Mesenchymal stem cell (in vitro differentiated cells and primary cell): ENCODE data around the gene IMMP2L.
"Not testable (repeated sequence)": the region's sequence is repeated elsewhere in the genome, so short reads cannot be mapped to it uniquely, and the experiment has no call there.

ENCODE experiments used
- DNase-seq: peaks from one replicate; pipeline ENCODE4 v3.0.0-alpha.2; 2013
- H2AFZ ChIP-seq: one replicate; pipeline ENCODE4 v1.6.1; 2013; ENCODE audit warnings: low read depth, mild to moderate bottlenecking, control low read depth, inconsistent platforms, low read length, moderate library complexity
- H2AK5ac ChIP-seq: 2 replicates; pipeline ENCODE4 v1.6.1; 2013; ENCODE audit warnings: low read length, moderate library complexity, mild to moderate bottlenecking, inconsistent platforms; ENCODE audit not compliant: severe bottlenecking
- H2BK120ac ChIP-seq: one replicate; pipeline ENCODE4 v1.6.1; 2013; ENCODE audit warnings: low read depth, mild to moderate bottlenecking, inconsistent platforms, low read length, moderate library complexity
- H2BK12ac ChIP-seq, 2 experiments: one replicate each; pipeline ENCODE4 v1.6.1; 2013; ENCODE audit warnings: inconsistent platforms in 2 of 2, low read length in 2 of 2, mild to moderate bottlenecking in 2 of 2, moderate library complexity in 2 of 2, control low read depth in 1 of 2
- H2BK15ac ChIP-seq: one replicate; pipeline ENCODE4 v1.6.1; 2013; ENCODE audit warnings: mild to moderate bottlenecking, low read depth, inconsistent platforms; ENCODE audit not compliant: poor library complexity, severe bottlenecking
- H2BK5ac ChIP-seq: 2 replicates; pipeline ENCODE4 v1.6.1; 2013; ENCODE audit warnings: low read depth, mild to moderate bottlenecking, low read length, control low read depth, inconsistent platforms; ENCODE audit not compliant: poor library complexity, severe bottlenecking
- H3K14ac ChIP-seq, 2 experiments: one replicate each; pipeline ENCODE4 v1.6.1; 2013; ENCODE audit warnings: inconsistent platforms in 2 of 2, low read length in 2 of 2, control low read depth in 1 of 2, mild to moderate bottlenecking in 1 of 2, moderate library complexity in 1 of 2
- H3K18ac ChIP-seq, 2 experiments: one replicate each; pipeline ENCODE4 v1.6.1; 2013; ENCODE audit warnings: inconsistent platforms in 2 of 2, low read length in 2 of 2, control low read depth in 1 of 2, low read depth in 1 of 2, mild to moderate bottlenecking in 1 of 2
- H3K23ac ChIP-seq, 2 experiments: one replicate each; pipeline ENCODE4 v1.6.1; 2013; ENCODE audit warnings: inconsistent platforms in 2 of 2, low read length in 2 of 2, mild to moderate bottlenecking in 2 of 2, moderate library complexity in 2 of 2, control low read depth in 1 of 2
- H3K27ac ChIP-seq: 2 replicates; pipeline ENCODE4 v1.5.1; 2013; ENCODE audit warnings: mild to moderate bottlenecking, moderate library complexity, low read length, control low read depth, inconsistent platforms; ENCODE audit not compliant: poor library complexity, severe bottlenecking
- H3K27me3 ChIP-seq, 2 experiments: 2 replicates each; pipeline versions ENCODE4 v1.6.1 to v1.7.0; 2013; ENCODE audit warnings: low read length in 2 of 2, mild to moderate bottlenecking in 2 of 2, moderate library complexity in 2 of 2, control low read depth in 1 of 2, inconsistent platforms in 1 of 2; ENCODE audit not compliant: control insufficient read depth in 1 of 2, insufficient read depth in 1 of 2
- H3K36me3 ChIP-seq, 2 experiments: 2 replicates each; pipeline versions ENCODE4 v1.6.1 to v1.7.0; 2013; ENCODE audit warnings: low read length in 2 of 2, control low read depth in 1 of 2, inconsistent platforms in 1 of 2, low read depth in 1 of 2, mild to moderate bottlenecking in 1 of 2; ENCODE audit not compliant: insufficient read depth in 2 of 2, control insufficient read depth in 1 of 2
- H3K4ac ChIP-seq, 2 experiments: one replicate each; pipeline ENCODE4 v1.6.1; 2013; ENCODE audit warnings: inconsistent platforms in 2 of 2, low read length in 2 of 2, mild to moderate bottlenecking in 2 of 2, moderate library complexity in 2 of 2, control low read depth in 1 of 2, low read depth in 1 of 2
- H3K4me1 ChIP-seq: 2 replicates; pipeline ENCODE4 v1.6.1; 2013; ENCODE audit warnings: low read depth, low read length, control low read depth; ENCODE audit not compliant: control insufficient read depth, insufficient read depth
- H3K4me2 ChIP-seq: 2 replicates; pipeline ENCODE4 v1.6.1; 2013; ENCODE audit warnings: low read length, mild to moderate bottlenecking, inconsistent platforms; ENCODE audit not compliant: poor library complexity, severe bottlenecking
- H3K4me3 ChIP-seq, 2 experiments: 2 replicates each; pipeline versions ENCODE4 v1.5.1 to v1.7.0; 2013; ENCODE audit warnings: low read length in 2 of 2, mild to moderate bottlenecking in 2 of 2, control low read depth in 1 of 2, low read depth in 1 of 2; ENCODE audit not compliant: insufficient read depth in 1 of 2
- H3K79me1 ChIP-seq: replicated peaks from 2 replicates; pipeline ENCODE4 v1.6.1; 2013; ENCODE audit warnings: mild to moderate bottlenecking, control low read depth, low read length, inconsistent platforms; ENCODE audit not compliant: poor library complexity, severe bottlenecking
- H3K9ac ChIP-seq: 2 replicates; pipeline ENCODE4 v1.7.0; 2013; ENCODE audit warnings: mild to moderate bottlenecking, low read length, moderate library complexity
- H3K9me3 ChIP-seq: 2 replicates; pipeline ENCODE4 v1.7.0; 2013; ENCODE audit warnings: mild to moderate bottlenecking, low read length; ENCODE audit not compliant: control insufficient read depth
- H4K8ac ChIP-seq: one replicate; pipeline ENCODE4 v1.6.1; 2013; ENCODE audit warnings: inconsistent platforms, mild to moderate bottlenecking, low read length, moderate library complexity
- H4K91ac ChIP-seq: one replicate; pipeline ENCODE4 v1.6.1; 2013; ENCODE audit warnings: mild to moderate bottlenecking, low read length, inconsistent platforms
- WGBS: methylation state at CpG from one replicate; pipeline ENCODE4 v1.1.7; 2013; ENCODE audit warnings: mixed read lengths; 5-methylcytosine and 5-hydroxymethylcytosine counted together

IMMP2L gene

GRCh38 chr7:111469894-111470293 lies 92.4 kb downstream of the IMMP2L start:
- not testable (repeated sequence) for H2BK120ac ChIP-seq, H3K14ac ChIP-seq, H3K18ac ChIP-seq, H3K27ac ChIP-seq, H3K27me3 ChIP-seq, H4K8ac ChIP-seq, H2BK12ac ChIP-seq, H2AFZ ChIP-seq, DNase-seq, H3K4me2 ChIP-seq, H2BK15ac ChIP-seq, H3K36me3 ChIP-seq, H3K4me1 ChIP-seq, H2AK5ac ChIP-seq, H3K23ac ChIP-seq, H3K4ac ChIP-seq, H4K91ac ChIP-seq, H3K79me1 ChIP-seq, H2BK5ac ChIP-seq, H3K9ac ChIP-seq, H3K4me3 ChIP-seq
- peaks cover 19% of the 10 kb centered on the region for H3K9me3 ChIP-seq
- WGBS: 96% methylated on average over 1 of the region's 1 CpG

GRCh38 chr7:111465774-111466173 lies 96.5 kb downstream of the IMMP2L start:
- not testable (repeated sequence) for H3K4ac ChIP-seq, H3K18ac ChIP-seq, H3K4me3 ChIP-seq, H3K27me3 ChIP-seq, H3K27ac ChIP-seq, H4K8ac ChIP-seq, H2AFZ ChIP-seq, H3K9me3 ChIP-seq, DNase-seq, H2BK12ac ChIP-seq, H3K14ac ChIP-seq, H4K91ac ChIP-seq, H2BK5ac ChIP-seq, H2BK120ac ChIP-seq, H3K4me1 ChIP-seq, H3K79me1 ChIP-seq, H3K23ac ChIP-seq, H2BK15ac ChIP-seq, H3K9ac ChIP-seq, H3K36me3 ChIP-seq, H2AK5ac ChIP-seq, H3K4me2 ChIP-seq
- WGBS: no CpG with 5 or more reads among the region's 3 CpGs

GRCh38 chr7:111460695-111461094 lies 101.6 kb downstream of the IMMP2L start:
- H3K27me3 ChIP-seq: no peaks in the 10 kb centered on the region
- H3K14ac ChIP-seq: no peak overlapping the region
- no peak overlapping the region for H3K9ac ChIP-seq
- no peak overlapping the region for H3K18ac ChIP-seq
- no peak overlapping the region for H3K4me3 ChIP-seq
- H4K8ac ChIP-seq: no peak overlapping the region
- no peak overlapping the region for H2BK15ac ChIP-seq
- H2BK120ac ChIP-seq: no peak overlapping the region
- H3K36me3 ChIP-seq: no peaks in the 10 kb centered on the region
- H3K4me1 ChIP-seq: no peaks in the 10 kb centered on the region
- H4K91ac ChIP-seq: no peak overlapping the region
- no peaks in the 10 kb centered on the region for H3K9me3 ChIP-seq
- H3K27ac ChIP-seq: no peak overlapping the region
- no peaks in the 10 kb centered on the region for H3K79me1 ChIP-seq
- H3K23ac ChIP-seq: no peak overlapping the region
- H2AK5ac ChIP-seq: no peak overlapping the region
- no peak overlapping the region for H2BK5ac ChIP-seq
- DNase-seq: no peak
- no peak overlapping the region for H3K4ac ChIP-seq
- no peak overlapping the region for H2BK12ac ChIP-seq
- no peak overlapping the region for H2AFZ ChIP-seq
- no peak overlapping the region for H3K4me2 ChIP-seq

- no peaks in the 10 kb centered on the region for H3K4me1 ChIP-seq
- H3K18ac ChIP-seq: no peak overlapping the region
- H3K23ac ChIP-seq: no peak overlapping the region
- 88% methylated on average over 1 of the region's 2 CpGs for WGBS
- no peak overlapping the region for H2BK5ac ChIP-seq
- no peaks in the 10 kb centered on the region for H3K36me3 ChIP-seq
- H3K79me1 ChIP-seq: no peaks in the 10 kb centered on the region
- DNase-seq: peak; percentile 39
- H3K4ac ChIP-seq: no peak overlapping the region
- H2AFZ ChIP-seq: no peak overlapping the region
- no peak overlapping the region for H2BK120ac ChIP-seq
- H3K27ac ChIP-seq: no peak overlapping the region
- H3K9me3 ChIP-seq: no peaks in the 10 kb centered on the region
- H3K14ac ChIP-seq: no peak overlapping the region
- H3K9ac ChIP-seq: no peak overlapping the region
- H2AK5ac ChIP-seq: no peak overlapping the region
- H4K91ac ChIP-seq: no peak overlapping the region
- H3K4me3 ChIP-seq: no peak overlapping the region
- no peaks in the 10 kb centered on the region for H3K27me3 ChIP-seq
- no peak overlapping the region for H3K4me2 ChIP-seq
- H2BK12ac ChIP-seq: no peak overlapping the region
- H4K8ac ChIP-seq: no peak overlapping the region
- no peak overlapping the region for H2BK15ac ChIP-seq
Measured at GRCh38 chr7:111459757-111460280, 102.5 kb downstream of the IMMP2L start.
